HepG2 (cell line): ENCODE measurements around the gene PPP4R3A. TPM values are rescaled to one million over a fixed set of nuclear protein-coding genes. Genes with fewer than 3 reads are reported as not detected.

Source experiments
- CENPT ChIP-seq: sonication (generic); formaldehyde crosslinking; IDR thresholded peaks from 2 replicates; pipeline ENCODE4 v1.8.0; 2022; ENCODE audit warnings: low read depth, mild to moderate bottlenecking, moderate library complexity, missing genetic modification reagents
- FOXK1 ChIP-seq: sonication (generic); formaldehyde crosslinking; IDR thresholded peaks from 2 replicates; pipeline ENCODE4 v1.4.0; 2020; ENCODE audit warnings: low read depth, missing genetic modification reagents, borderline replicate concordance
- GABPA ChIP-seq, 2 experiments: IDR thresholded peaks; 2 replicates each; pipeline ENCODE4 v1.6.1; 2011 to 2016; ENCODE audit warnings: low read depth in 2 of 2, low read length in 1 of 2, missing biosample characterization in 1 of 2, missing genetic modification characterization in 1 of 2
- HOXD1 ChIP-seq: sonication (generic); formaldehyde crosslinking; IDR thresholded peaks from 2 replicates; pipeline ENCODE4 v1.5.0; 2020; ENCODE audit warnings: missing genetic modification reagents
- KLF6 ChIP-seq: IDR thresholded peaks from 2 replicates; pipeline ENCODE4 v1.8.0; 2016; ENCODE audit warnings: missing biosample characterization, missing genetic modification reagents
- MAFG ChIP-seq: sonication (generic); formaldehyde crosslinking; IDR thresholded peaks from 2 replicates; pipeline ENCODE4 v1.5.1; 2020; ENCODE audit warnings: mild to moderate bottlenecking, missing genetic modification reagents
- MAZ ChIP-seq, 2 experiments: sonication (generic) in 1 of 2; formaldehyde crosslinking in 1 of 2; IDR thresholded peaks; 2 replicates each; pipeline versions ENCODE4 v1.5.0 to v1.6.1; 2012 to 2020; ENCODE audit warnings: low read depth in 2 of 2, mild to moderate bottlenecking in 2 of 2, borderline replicate concordance in 1 of 2, improper control_type of control experiment in 1 of 2, low read length in 1 of 2, missing genetic modification reagents in 1 of 2, moderate library complexity in 1 of 2
- MIER3 ChIP-seq: IDR thresholded peaks from 2 replicates; pipeline ENCODE4 v1.6.1; 2016; ENCODE audit warnings: missing compliant biosample characterization, borderline replicate concordance
- MIXL1 ChIP-seq: IDR thresholded peaks from 2 replicates; pipeline ENCODE4 v1.6.1; 2016
- PTBP1 ChIP-seq: fragments of 200-400 bp; formaldehyde crosslinking; IDR thresholded peaks from 2 replicates; pipeline ENCODE4 v1.6.1; 2018; ENCODE audit warnings: low read length, low read depth; ENCODE audit not compliant: poor library complexity, severe bottlenecking
- ZNF160 ChIP-seq: sonication (generic); formaldehyde crosslinking; IDR thresholded peaks from 2 replicates; pipeline ENCODE4 v1.8.0; 2022; ENCODE audit warnings: mild to moderate bottlenecking, inconsistent platforms, missing genetic modification reagents
- ZNF33B ChIP-seq: sonication (generic); formaldehyde crosslinking; IDR thresholded peaks from 2 replicates; pipeline ENCODE4 v1.5.1; 2020; ENCODE audit warnings: mild to moderate bottlenecking, missing genetic modification reagents
- ZNF451 ChIP-seq: sonication (generic); formaldehyde crosslinking; IDR thresholded peaks from 2 replicates; pipeline ENCODE4 v1.5.0; 2020; ENCODE audit warnings: mild to moderate bottlenecking, missing genetic modification reagents
- ZNF761 ChIP-seq: sonication (generic); formaldehyde crosslinking; conservative IDR thresholded peaks from 2 replicates; pipeline ENCODE4 v1.4.0; 2020; ENCODE audit warnings: mild to moderate bottlenecking, missing genetic modification reagents
- ZNF792 ChIP-seq: IDR thresholded peaks from 2 replicates; pipeline ENCODE4 v1.6.1; 2016
- ZNF878 ChIP-seq: sonication (generic); formaldehyde crosslinking; IDR thresholded peaks from 2 replicates; pipeline ENCODE4 v1.8.1; 2023; ENCODE audit warnings: mild to moderate bottlenecking, missing genetic modification reagents, moderate library complexity
- polyA plus RNA-seq, 8 experiments: library from polyadenylated mRNA; depleted of rRNA in 3 of 8; stranded (reverse) in 7 of 8; unstranded in 1 of 8; fragments of >200 nt; fragmentation: Illumina TruSeq in 4 of 8; extraction: Trizol in 4 of 8; gene quantifications; 2 replicates each; pipeline versions ENCODE4 v1.2.1 to v1.2.3, GENCODE V29; 2011 to 2016; ENCODE audit warnings: low read depth in 4 of 8, missing spikeins in 1 of 8, mixed read lengths in 1 of 8; ENCODE audit not compliant: insufficient read depth in 1 of 8
- total RNA-seq, 5 experiments: library from RNA; depleted of rRNA; stranded (reverse); fragments of >200 nt; fragmentation: Illumina TruSeq; extraction: Trizol; gene quantifications; 2 replicates each; pipeline ENCODE4 v1.2.3, GENCODE V29; 2016; ENCODE audit warnings: low read depth in 1 of 5
- TF ChIP-seq, protein P1 (sequence below): sonication (generic); formaldehyde crosslinking; IDR thresholded peaks from 2 replicates; pipeline ENCODE4 v1.4.0; 2020; ENCODE audit warnings: missing genetic modification reagents
- TF ChIP-seq, protein P2 (sequence below): sonication (generic); formaldehyde crosslinking; IDR thresholded peaks from 2 replicates; pipeline ENCODE4 v1.4.0; 2020; ENCODE audit warnings: missing genetic modification reagents, borderline replicate concordance
- TF ChIP-seq, protein P3 (sequence below): sonication (generic); formaldehyde crosslinking; IDR thresholded peaks from 2 replicates; pipeline ENCODE4 v1.8.0; 2022; ENCODE audit warnings: missing genetic modification reagents, low read depth, mild to moderate bottlenecking, borderline replicate concordance
- TF ChIP-seq, protein P4 (sequence below): sonication (generic); formaldehyde crosslinking; IDR thresholded peaks from 2 replicates; pipeline ENCODE4 v1.5.0; 2020; ENCODE audit warnings: mild to moderate bottlenecking, missing genetic modification reagents

PPP4R3A gene
- total and polyA plus RNA-seq, 2 of the 13 experiments (the other 11 are each of a cell fraction or from before 2014, with no cell fraction given) = 22.5 to 57.4 TPM

GRCh38 chr14:91510171-91511042 lies at the start of gene PPP4R3A (continued):
- TF ChIP-seq PTBP1 (peak; percentile 43), ZNF792 (CRISPR knock-in tag) (peak; percentile 87; the same call in 1 of the 2 replicates), MIXL1 (CRISPR knock-in tag) (peak; percentile 46; the same call in 1 of the 2 replicates), FOXK1 (CRISPR knock-in tag) (peak; percentile 86), KLF6 (CRISPR knock-in tag) (peak; percentile 92), ZNF160 (peak; percentile 65; the same call in 1 of the 2 replicates), ZNF33B (peak; percentile 78; the same call in 1 of the 2 replicates), MAFG (CRISPR knock-in tag) (no peak), MIER3 (no peak; the same call in none of the 2 replicates), HOXD1 (peak; percentile 35; the same call in 1 of the 2 replicates), ZNF451 (CRISPR knock-in tag) (peak; percentile 98), MAZ (IDR thresholded peaks at IDR 0.05; ENCODE audit: borderline replicate concordance, low read depth, low read length) (no peak; the same call in 1 of the 2 replicates), MAZ (CRISPR knock-in tag; IDR thresholded peaks at IDR 0.05; ENCODE audit: low read depth) (peak; percentile 98), GABPA (IDR thresholded peaks at IDR 0.05; ENCODE audit: low read depth, low read length) (peak; percentile 42), GABPA (CRISPR knock-in tag; IDR thresholded peaks at IDR 0.05; ENCODE audit: low read depth) (peak; percentile 56), ZNF878 (CRISPR knock-in tag) (peak; percentile 62; the same call in 1 of the 2 replicates), CENPT (CRISPR knock-in tag) (peak; percentile 73), ZNF761 (CRISPR knock-in tag) (peak; percentile 73; the same call in 1 of the 2 replicates)
- TF ChIP-seq, protein P1, sequence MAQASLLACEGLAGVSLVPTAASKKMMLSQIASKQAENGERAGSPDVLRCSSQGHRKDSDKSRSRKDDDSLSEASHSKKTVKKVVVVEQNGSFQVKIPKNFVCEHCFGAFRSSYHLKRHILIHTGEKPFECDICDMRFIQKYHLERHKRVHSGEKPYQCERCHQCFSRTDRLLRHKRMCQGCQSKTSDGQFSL (CRISPR knock-in tag) = no peak; the same call in none of the 2 replicates
- TF ChIP-seq, protein P2, sequence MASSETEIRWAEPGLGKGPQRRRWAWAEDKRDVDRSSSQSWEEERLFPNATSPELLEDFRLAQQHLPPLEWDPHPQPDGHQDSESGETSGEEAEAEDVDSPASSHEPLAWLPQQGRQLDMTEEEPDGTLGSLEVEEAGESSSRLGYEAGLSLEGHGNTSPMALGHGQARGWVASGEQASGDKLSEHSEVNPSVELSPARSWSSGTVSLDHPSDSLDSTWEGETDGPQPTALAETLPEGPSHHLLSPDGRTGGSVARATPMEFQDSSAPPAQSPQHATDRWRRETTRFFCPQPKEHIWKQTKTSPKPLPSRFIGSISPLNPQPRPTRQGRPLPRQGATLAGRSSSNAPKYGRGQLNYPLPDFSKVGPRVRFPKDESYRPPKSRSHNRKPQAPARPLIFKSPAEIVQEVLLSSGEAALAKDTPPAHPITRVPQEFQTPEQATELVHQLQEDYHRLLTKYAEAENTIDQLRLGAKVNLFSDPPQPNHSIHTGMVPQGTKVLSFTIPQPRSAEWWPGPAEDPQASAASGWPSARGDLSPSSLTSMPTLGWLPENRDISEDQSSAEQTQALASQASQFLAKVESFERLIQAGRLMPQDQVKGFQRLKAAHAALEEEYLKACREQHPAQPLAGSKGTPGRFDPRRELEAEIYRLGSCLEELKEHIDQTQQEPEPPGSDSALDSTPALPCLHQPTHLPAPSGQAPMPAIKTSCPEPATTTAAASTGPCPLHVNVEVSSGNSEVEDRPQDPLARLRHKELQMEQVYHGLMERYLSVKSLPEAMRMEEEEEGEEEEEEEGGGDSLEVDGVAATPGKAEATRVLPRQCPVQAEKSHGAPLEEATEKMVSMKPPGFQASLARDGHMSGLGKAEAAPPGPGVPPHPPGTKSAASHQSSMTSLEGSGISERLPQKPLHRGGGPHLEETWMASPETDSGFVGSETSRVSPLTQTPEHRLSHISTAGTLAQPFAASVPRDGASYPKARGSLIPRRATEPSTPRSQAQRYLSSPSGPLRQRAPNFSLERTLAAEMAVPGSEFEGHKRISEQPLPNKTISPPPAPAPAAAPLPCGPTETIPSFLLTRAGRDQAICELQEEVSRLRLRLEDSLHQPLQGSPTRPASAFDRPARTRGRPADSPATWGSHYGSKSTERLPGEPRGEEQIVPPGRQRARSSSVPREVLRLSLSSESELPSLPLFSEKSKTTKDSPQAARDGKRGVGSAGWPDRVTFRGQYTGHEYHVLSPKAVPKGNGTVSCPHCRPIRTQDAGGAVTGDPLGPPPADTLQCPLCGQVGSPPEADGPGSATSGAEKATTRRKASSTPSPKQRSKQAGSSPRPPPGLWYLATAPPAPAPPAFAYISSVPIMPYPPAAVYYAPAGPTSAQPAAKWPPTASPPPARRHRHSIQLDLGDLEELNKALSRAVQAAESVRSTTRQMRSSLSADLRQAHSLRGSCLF (CRISPR knock-in tag) = no peak
- TF ChIP-seq, protein P3, sequence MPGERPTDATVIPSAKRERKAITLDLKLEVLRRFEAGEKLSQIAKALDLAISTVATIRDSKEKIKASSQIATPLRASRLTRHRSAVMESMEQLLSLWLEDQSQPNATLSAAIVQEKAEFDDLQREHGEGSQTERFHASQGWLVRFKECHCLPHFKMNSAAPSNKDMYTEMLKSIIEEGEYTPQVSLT (CRISPR knock-in tag) = peak; percentile 76; the same call in 1 of the 2 replicates
- TF ChIP-seq, protein P4, sequence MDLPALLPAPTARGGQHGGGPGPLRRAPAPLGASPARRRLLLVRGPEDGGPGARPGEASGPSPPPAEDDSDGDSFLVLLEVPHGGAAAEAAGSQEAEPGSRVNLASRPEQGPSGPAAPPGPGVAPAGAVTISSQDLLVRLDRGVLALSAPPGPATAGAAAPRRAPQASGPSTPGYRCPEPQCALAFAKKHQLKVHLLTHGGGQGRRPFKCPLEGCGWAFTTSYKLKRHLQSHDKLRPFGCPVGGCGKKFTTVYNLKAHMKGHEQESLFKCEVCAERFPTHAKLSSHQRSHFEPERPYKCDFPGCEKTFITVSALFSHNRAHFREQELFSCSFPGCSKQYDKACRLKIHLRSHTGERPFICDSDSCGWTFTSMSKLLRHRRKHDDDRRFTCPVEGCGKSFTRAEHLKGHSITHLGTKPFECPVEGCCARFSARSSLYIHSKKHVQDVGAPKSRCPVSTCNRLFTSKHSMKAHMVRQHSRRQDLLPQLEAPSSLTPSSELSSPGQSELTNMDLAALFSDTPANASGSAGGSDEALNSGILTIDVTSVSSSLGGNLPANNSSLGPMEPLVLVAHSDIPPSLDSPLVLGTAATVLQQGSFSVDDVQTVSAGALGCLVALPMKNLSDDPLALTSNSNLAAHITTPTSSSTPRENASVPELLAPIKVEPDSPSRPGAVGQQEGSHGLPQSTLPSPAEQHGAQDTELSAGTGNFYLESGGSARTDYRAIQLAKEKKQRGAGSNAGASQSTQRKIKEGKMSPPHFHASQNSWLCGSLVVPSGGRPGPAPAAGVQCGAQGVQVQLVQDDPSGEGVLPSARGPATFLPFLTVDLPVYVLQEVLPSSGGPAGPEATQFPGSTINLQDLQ (CRISPR knock-in tag) = peak; percentile 100
